ENCODE measurements around the gene CYB5D1. TPM values are rescaled to one million over a fixed set of nuclear protein-coding genes. Genes with fewer than 3 reads are reported as not detected.
A peak's percentile ranks its signal among the peaks of the same experiment; 100 is the strongest.

The CYB5D1 gene
- total RNA-seq, 1 donor from 2014 or later, result 4.4 TPM

- DNase-seq (ENCODE audit: extremely low spot score in 2 of 2), result no peak
- TF ChIP-seq CTCF (IDR thresholded peaks at IDR 0.05) (no peak), POLR2AphosphoS5 (IDR thresholded peaks at IDR 0.05; ENCODE audit: insufficient read depth in 1 of 2, low read depth in 1 of 2) (no peak), POLR2A (IDR thresholded peaks at IDR 0.05) (no peak)
- H3K4me3 ChIP-seq, result no peak overlapping the region
- H3K9me3 ChIP-seq, result no peaks in the 10 kb centered on the region
- intact Hi-C loops (cut with DNase I), result no loop called here
- H3K4me1 ChIP-seq, result peaks cover 5% of the 10 kb centered on the region
- peaks cover 0 to 6% of the 10 kb centered on the region in 2 donors for H3K36me3 ChIP-seq
- H3K27ac ChIP-seq, result no peak overlapping the region
- H3K27me3 ChIP-seq, result no peaks in the 10 kb centered on the region
These were observed 18.1 kb downstream of the CYB5D1 start for GRCh38 chr17:7875804-7876370.

GRCh38 chr17:7878234-7878633 is 20.4 kb downstream of the CYB5D1 start:
- H3K4me1 ChIP-seq, result peaks cover 29% of the 10 kb centered on the region
- H3K27ac ChIP-seq, result no peak overlapping the region
- peaks cover 0 to 9% of the 10 kb centered on the region in 2 donors for H3K36me3 ChIP-seq
- no peaks in the 10 kb centered on the region for H3K9me3 ChIP-seq
- peak in 1 of 2 donors; percentile 6 for DNase-seq (ENCODE audit: extremely low spot score in 2 of 2)
- H3K4me3 ChIP-seq, result no peak overlapping the region
- intact Hi-C loops (cut with DNase I), result no loop called here
- TF ChIP-seq POLR2A (IDR thresholded peaks at IDR 0.05) (no peak), CTCF (IDR thresholded peaks at IDR 0.05) (no peak), POLR2AphosphoS5 (IDR thresholded peaks at IDR 0.05; ENCODE audit: insufficient read depth in 1 of 2, low read depth in 1 of 2) (no peak)
- no peaks in the 10 kb centered on the region for H3K27me3 ChIP-seq

- no peak for TF ChIP-seq CTCF (IDR thresholded peaks at IDR 0.05)
- TF ChIP-seq POLR2A (IDR thresholded peaks at IDR 0.05), result no peak
- no peak for TF ChIP-seq POLR2AphosphoS5 (IDR thresholded peaks at IDR 0.05; ENCODE audit: insufficient read depth in 1 of 2, low read depth in 1 of 2)
- intact Hi-C loops (cut with DNase I), result no loop called here
- H3K4me3 ChIP-seq, result no peak overlapping the region
- no peaks in the 10 kb centered on the region for H3K27me3 ChIP-seq
- H3K4me1 ChIP-seq, result peaks cover 29% of the 10 kb centered on the region
- no peak for DNase-seq (ENCODE audit: extremely low spot score in 2 of 2)
- peaks cover 0 to 9% of the 10 kb centered on the region in 2 donors for H3K36me3 ChIP-seq
- H3K9me3 ChIP-seq, result no peaks in the 10 kb centered on the region
- no peak overlapping the region for H3K27ac ChIP-seq
These were observed 22.5 kb downstream of the CYB5D1 start for GRCh38 chr17:7880076-7880868.

GRCh38 chr17:7881276-7882054 is 23.7 kb downstream of the CYB5D1 start:
- peaks cover 38% of the 10 kb centered on the region for H3K4me1 ChIP-seq
- H3K9me3 ChIP-seq, result no peaks in the 10 kb centered on the region
- TF ChIP-seq CTCF (IDR thresholded peaks at IDR 0.05) (no peak), POLR2AphosphoS5 (IDR thresholded peaks at IDR 0.05; ENCODE audit: insufficient read depth in 1 of 2, low read depth in 1 of 2) (no peak), POLR2A (IDR thresholded peaks at IDR 0.05) (no peak)
- peak in 1 of 2 donors; percentile 79 for DNase-seq (ENCODE audit: extremely low spot score in 2 of 2)
- peak overlapping the region; percentile 98 for H3K27ac ChIP-seq
- intact Hi-C loops (cut with DNase I), result no loop called here
- no peak overlapping the region for H3K4me3 ChIP-seq
- peaks cover 0 to 9% of the 10 kb centered on the region in 2 donors for H3K36me3 ChIP-seq
- H3K27me3 ChIP-seq, result no peaks in the 10 kb centered on the region

Data from vagina (tissue), 2 donors.